ENCODE data around the gene TNFRSF19. TPM values are rescaled to one million over a fixed set of nuclear protein-coding genes. Genes with fewer than 3 reads are reported as not detected.

Gene TNFRSF19
- total and polyA plus RNA-seq, 2 of the 13 experiments (the other 11 are each of a cell fraction or from before 2014, with no cell fraction given) = 75.3 to 77.7 TPM

DNA sequence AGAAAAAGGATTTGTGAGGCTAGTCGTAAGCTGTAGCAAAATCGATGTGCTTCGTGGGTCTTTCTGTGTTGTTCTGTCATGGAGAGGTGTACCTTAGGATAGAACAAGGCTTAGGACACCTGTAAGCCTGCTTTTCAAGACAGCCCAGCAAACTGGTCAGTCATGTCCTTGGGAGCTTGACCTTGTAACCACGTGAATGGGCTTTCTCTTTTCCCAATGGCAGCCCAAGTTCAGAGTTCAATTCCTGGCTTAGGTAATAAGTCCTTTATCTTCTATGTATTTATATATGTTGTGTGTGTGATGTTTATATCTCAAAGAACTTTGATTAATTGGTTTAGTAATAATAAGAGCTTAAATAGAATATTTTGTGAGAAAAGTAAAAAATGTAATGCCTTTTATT, 112.9 kb downstream of the TNFRSF19 start:
- Histone ChIP-seq H3K4me3 (replicated peaks in 1 of 3; ENCODE audit: insufficient read depth in 1 of 3, low read depth in 2 of 3, low read length in 3 of 3) (no peak overlapping the region), H2AFZ (ENCODE audit: low read length) (no peak overlapping the region), H3K9ac (ENCODE audit: insufficient read depth, low read depth, low read length) (no peak overlapping the region), H3K27me3 (ENCODE audit: control insufficient read depth in 1 of 2, insufficient read depth in 2 of 2, low read length in 2 of 2) (no peaks in the 10 kb centered on the region), H4K20me1 (ENCODE audit: insufficient read depth, low read length) (no peaks in the 10 kb centered on the region), H3K79me2 (ENCODE audit: insufficient read depth, low read length) (no peaks in the 10 kb centered on the region), H3K27ac (ENCODE audit: extremely low read length, insufficient read depth, low read length) (no peak overlapping the region), H3K4me1 (ENCODE audit: insufficient read depth, low read length) (peaks cover 47% of the 10 kb centered on the region), H3K4me2 (ENCODE audit: low read depth, low read length) (no peak overlapping the region), H3K9me3 (ENCODE audit: low read length) (peaks cover 20% of the 10 kb centered on the region), H3K36me3 (replicated peaks in 1 of 2; ENCODE audit: control insufficient read depth in 1 of 2, insufficient read depth in 2 of 2, low read length in 2 of 2) (no peaks in the 10 kb centered on the region)
- intact Hi-C loops (cut with micrococcal nuclease; ENCODE audit: unreplicated experiment) (no loop called here), in situ Hi-C loops (cut with HindIII; ENCODE audit: extremely low pct_ligation_motif_present, low pct_unique_long_range_greater_than_20kb) (no loop called here)
- DNase-seq (ENCODE audit: low spot score) (no peak), ATAC-seq (no peak), FAIRE-seq (no peak)
- POLR2A ChIA-PET = no interaction called here
- 43% methylated on average over 4 of the region's 4 CpGs for WGBS (ENCODE audit: low lambda C conversion rate)
- CTCF ChIA-PET (ENCODE audit: low intra/inter-chr PET ratio, low total read pairs) = no interaction called here
- no peak for TF ChIP-seq ZFP41 (CRISPR knock-in tag; IDR thresholded peaks at IDR 0.05; ENCODE audit: borderline replicate concordance)
- peak; percentile 22; the same call in 1 of the 2 replicates for TF ChIP-seq ZMYM4 (CRISPR knock-in tag; IDR thresholded peaks at IDR 0.05)
- peak; percentile 92 for TF ChIP-seq ESRRA (CRISPR knock-in tag; IDR thresholded peaks at IDR 0.05; ENCODE audit: low read depth)
- 0 out of 2 replicates have a peak, but pooled peaks have one; percentile 52 for TF ChIP-seq ZNF644 (CRISPR knock-in tag; IDR thresholded peaks at IDR 0.05; ENCODE audit: low read depth)
- TF ChIP-seq HNF4A (CRISPR knock-in tag; IDR thresholded peaks at IDR 0.05) = peak; percentile 54
- BruUV-seq (replicated peaks) = no TSS peak

DNA sequence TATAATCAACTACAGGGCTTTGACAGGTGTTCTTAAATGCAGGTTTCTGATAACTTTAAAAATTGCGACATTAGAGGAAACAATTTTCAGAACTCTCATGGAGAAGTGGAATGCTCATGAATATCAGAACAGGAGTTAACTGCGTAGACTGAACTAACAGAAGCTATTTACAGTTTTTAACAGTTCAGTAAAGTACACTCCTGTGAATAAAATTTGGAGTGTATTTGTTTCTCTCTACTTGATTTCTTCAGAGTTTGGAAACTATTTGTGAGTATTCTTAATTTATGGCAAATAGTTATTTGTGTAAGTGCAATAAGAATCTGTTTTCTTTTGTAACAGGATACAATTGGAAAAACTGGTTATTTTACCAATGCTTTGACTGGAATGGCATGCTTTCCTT, 114.4 kb downstream of the TNFRSF19 start:
- WGBS (ENCODE audit: low lambda C conversion rate) = 90% methylated on average over 2 of the region's 2 CpGs
- Histone ChIP-seq H3K27me3 (ENCODE audit: control insufficient read depth in 1 of 2, insufficient read depth in 2 of 2, low read length in 2 of 2) (no peaks in the 10 kb centered on the region), H3K4me2 (ENCODE audit: low read depth, low read length) (no peak overlapping the region), H3K79me2 (ENCODE audit: insufficient read depth, low read length) (no peaks in the 10 kb centered on the region), H3K4me1 (ENCODE audit: insufficient read depth, low read length) (peaks cover 35% of the 10 kb centered on the region), H2AFZ (ENCODE audit: low read length) (no peak overlapping the region), H3K9ac (ENCODE audit: insufficient read depth, low read depth, low read length) (no peak overlapping the region), H3K4me3 (replicated peaks in 1 of 3; ENCODE audit: insufficient read depth in 1 of 3, low read depth in 2 of 3, low read length in 3 of 3) (no peak overlapping the region), H3K9me3 (ENCODE audit: low read length) (peaks cover 20% of the 10 kb centered on the region), H3K27ac (ENCODE audit: extremely low read length, insufficient read depth, low read length) (no peak overlapping the region), H4K20me1 (ENCODE audit: insufficient read depth, low read length) (no peaks in the 10 kb centered on the region), H3K36me3 (replicated peaks in 1 of 2; ENCODE audit: control insufficient read depth in 1 of 2, insufficient read depth in 2 of 2, low read length in 2 of 2) (no peaks in the 10 kb centered on the region)
- ATAC-seq = no peak
- no peak for FAIRE-seq
- DNase-seq (ENCODE audit: low spot score) = no peak
- intact Hi-C loops (cut with micrococcal nuclease; ENCODE audit: unreplicated experiment) = no loop called here
- in situ Hi-C loops (cut with HindIII; ENCODE audit: extremely low pct_ligation_motif_present, low pct_unique_long_range_greater_than_20kb) = no loop called here
- TF ChIP-seq, protein P1, sequence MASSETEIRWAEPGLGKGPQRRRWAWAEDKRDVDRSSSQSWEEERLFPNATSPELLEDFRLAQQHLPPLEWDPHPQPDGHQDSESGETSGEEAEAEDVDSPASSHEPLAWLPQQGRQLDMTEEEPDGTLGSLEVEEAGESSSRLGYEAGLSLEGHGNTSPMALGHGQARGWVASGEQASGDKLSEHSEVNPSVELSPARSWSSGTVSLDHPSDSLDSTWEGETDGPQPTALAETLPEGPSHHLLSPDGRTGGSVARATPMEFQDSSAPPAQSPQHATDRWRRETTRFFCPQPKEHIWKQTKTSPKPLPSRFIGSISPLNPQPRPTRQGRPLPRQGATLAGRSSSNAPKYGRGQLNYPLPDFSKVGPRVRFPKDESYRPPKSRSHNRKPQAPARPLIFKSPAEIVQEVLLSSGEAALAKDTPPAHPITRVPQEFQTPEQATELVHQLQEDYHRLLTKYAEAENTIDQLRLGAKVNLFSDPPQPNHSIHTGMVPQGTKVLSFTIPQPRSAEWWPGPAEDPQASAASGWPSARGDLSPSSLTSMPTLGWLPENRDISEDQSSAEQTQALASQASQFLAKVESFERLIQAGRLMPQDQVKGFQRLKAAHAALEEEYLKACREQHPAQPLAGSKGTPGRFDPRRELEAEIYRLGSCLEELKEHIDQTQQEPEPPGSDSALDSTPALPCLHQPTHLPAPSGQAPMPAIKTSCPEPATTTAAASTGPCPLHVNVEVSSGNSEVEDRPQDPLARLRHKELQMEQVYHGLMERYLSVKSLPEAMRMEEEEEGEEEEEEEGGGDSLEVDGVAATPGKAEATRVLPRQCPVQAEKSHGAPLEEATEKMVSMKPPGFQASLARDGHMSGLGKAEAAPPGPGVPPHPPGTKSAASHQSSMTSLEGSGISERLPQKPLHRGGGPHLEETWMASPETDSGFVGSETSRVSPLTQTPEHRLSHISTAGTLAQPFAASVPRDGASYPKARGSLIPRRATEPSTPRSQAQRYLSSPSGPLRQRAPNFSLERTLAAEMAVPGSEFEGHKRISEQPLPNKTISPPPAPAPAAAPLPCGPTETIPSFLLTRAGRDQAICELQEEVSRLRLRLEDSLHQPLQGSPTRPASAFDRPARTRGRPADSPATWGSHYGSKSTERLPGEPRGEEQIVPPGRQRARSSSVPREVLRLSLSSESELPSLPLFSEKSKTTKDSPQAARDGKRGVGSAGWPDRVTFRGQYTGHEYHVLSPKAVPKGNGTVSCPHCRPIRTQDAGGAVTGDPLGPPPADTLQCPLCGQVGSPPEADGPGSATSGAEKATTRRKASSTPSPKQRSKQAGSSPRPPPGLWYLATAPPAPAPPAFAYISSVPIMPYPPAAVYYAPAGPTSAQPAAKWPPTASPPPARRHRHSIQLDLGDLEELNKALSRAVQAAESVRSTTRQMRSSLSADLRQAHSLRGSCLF (CRISPR knock-in tag; IDR thresholded peaks at IDR 0.05; ENCODE audit: borderline replicate concordance) = no peak
- TF ChIP-seq SNAPC2 (CRISPR knock-in tag; IDR thresholded peaks at IDR 0.05) = no peak
- BruUV-seq (replicated peaks) = no TSS peak
- POLR2A ChIA-PET = no interaction called here
- CTCF ChIA-PET (ENCODE audit: low intra/inter-chr PET ratio, low total read pairs) = no interaction called here
